NCI-H1436 treated with DMSO at 0.1 percent for 48 hours (cell line): ENCODE measurements around the gene CNTFR.
"Not testable (repeated sequence)": the region's sequence is repeated elsewhere in the genome, so short reads cannot be mapped to it uniquely, and the experiment has no call there.

Source experiments
- DNase-seq: peaks from one replicate; lab custom pipeline; 2025; lab: John Stamatoyannopoulos, UW

The CNTFR gene

DNA sequence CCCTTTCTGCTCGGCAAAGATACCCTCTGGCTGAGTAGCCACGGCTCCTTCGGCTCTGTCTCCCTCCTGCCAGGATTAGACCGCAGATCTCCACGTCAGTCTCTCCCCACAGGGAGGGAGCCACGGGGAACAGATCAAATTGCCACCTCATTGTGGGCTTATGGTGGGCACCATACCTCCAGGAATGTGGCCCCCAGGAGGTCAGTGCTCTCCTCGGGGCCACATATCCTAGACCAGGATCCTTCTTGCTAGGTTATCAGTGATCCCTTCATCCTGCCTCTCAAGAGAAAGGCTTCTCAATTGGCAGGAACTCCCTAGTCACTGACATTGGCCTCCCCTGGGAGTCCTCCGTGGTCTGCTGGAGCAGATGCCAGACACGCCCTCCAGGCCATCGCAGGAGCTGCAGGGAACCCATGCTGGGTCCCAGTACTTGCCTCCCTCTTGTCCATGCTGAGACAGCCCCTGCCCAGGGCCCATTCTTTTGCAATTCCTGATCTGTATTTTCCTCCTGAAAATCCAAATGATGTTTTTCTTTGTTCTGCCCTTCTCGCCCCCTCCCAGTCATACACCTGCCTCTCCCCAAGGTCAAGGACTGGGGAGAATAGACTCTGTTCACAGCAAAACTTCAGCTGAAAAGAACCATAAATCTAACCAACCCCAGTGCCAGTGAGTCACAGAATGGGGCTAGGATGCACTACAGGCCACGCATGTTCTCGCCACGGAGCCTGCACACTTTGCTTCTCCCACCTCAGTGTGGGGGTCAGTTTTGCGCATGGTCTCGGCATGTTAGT lies 35.1 kb downstream of the CNTFR start:
- peak; percentile 48 for DNase-seq

DNA sequence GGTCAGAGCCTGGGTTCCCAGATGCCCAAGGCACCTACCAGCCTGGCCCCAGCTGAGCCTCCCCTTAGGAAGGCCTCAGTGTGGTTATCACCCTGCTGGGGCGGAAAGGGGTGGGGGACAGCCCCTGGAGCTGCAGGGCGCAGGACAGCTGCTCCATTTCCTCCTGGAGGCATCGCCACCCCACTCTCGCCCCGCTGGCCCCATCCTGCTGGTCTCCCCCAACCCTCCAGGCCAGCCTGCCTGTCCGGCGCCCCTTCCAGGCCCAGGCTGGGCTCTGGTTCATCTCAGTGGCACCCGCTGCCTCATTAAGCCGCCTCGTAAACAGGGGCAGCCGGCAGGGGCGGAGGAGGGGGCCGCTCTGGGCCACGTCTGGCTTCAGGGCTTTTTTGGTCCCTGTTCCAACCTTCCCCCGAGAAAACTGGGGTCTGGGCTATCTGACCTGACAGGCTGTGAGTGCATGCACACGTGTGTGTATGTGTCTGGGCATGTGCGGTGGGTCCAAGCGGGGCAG lies 36.0 kb downstream of the CNTFR start:
- DNase-seq = no peak

DNA sequence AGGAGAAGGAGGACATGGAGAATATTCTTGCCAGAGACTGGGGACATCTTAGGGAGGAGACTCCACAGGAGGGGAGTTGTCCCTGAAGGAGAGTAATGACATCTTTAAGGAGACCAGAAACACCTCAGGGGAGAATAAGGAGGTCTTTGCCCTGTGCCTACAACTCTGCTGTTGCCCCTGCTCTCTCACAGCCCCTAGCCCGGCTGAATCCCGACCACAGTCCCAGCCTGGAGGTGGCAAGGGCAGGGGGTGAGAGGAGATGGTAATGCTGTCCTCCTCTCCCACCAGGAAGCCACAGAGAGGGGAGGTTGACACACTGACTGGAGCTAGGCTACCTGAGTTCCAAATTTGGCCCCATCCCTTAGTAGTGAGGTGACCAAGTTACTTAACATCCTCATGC lies 36.5 kb downstream of the CNTFR start:
- no peak for DNase-seq

DNA sequence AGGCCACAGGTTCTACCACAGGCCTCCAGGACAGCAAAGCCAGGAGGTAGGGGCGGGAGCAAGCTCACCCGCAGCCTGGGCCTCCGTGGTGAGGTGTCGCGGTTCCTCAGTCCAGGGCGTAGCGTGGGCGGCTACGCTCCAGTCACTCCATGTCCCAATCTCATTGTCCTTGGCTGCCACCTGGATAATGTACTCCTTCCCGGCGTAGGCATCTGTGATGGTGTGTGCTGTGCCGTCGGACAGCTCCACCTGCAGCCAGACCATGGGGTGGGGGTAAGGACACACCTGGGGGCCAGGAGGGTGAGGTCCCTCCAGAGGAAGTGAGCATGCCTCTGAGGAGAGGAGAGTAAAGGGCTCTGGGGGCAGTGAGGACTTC lies 36.9 kb downstream of the CNTFR start:
- no peak for DNase-seq

DNA sequence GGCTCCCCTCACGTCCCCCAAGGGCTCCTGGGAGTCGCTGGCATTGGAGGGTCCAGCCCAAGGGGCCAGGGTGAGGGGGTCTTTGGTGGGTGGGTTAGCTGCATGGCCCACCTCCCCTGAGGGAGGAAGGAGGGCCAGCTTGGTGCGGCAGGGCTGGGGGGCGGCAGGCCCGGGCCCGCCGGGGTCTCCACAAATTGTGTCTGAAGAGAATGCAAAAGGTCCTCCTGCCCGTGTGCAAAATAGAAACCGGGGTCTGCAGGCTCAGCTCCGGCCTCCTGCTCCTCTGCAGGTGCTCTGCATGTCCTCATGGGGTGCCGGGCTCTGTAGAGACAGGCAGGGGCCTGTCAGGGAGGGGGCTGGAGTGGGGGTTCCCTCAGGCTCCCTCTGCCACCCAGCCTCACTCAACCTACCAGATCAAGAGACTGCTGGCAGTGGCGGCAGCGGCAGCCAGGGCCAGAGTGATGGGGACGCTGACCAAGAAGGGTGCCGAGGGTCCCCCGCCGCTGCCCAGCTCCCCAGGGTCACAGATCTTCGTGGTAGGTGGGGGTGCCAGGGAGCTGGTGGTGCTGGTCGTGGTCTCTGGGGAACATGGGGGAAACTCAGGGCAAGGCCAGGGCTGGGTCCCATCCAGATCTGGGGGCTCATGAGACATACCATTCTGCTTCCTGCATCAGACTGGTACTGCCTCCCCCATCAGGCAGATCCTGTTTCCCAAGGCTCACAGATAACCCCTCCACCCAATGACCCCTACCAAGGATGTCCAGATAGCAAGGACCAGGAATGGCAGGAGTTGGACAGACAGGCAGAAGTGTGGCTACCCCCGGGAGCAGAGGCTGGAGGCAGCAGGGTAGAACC lies 37.5 kb downstream of the CNTFR start:
- DNase-seq = no peak

DNA sequence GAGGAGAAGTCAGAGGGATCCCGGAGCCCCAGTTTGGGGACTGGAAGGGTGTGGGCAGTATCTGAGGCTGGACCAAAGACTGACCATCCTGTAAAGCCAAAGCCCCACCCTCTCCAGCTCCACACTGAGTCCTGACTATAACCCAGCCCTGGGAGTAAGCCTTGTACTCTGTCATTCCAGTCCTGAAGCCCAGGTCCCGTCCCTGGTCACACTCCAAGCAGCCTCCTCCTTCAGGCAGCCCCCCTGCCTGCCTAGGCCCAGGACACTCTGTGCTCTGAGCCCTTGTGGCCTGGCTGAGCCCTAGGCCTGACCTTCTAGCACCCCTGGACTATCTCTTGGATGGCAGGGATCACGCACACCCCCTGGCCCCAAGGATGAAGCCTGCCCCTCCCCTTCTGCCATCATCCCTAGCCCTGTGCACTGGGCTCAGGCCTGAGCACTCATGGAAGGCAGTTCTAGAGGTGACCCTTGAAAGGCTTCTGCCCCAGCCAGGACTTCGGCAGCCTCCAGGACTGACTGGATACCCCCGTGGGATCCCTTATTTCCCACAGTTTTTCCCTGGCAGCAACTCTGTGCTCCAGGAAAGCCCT lies 38.7 kb downstream of the CNTFR start:
- DNase-seq = no peak

DNA sequence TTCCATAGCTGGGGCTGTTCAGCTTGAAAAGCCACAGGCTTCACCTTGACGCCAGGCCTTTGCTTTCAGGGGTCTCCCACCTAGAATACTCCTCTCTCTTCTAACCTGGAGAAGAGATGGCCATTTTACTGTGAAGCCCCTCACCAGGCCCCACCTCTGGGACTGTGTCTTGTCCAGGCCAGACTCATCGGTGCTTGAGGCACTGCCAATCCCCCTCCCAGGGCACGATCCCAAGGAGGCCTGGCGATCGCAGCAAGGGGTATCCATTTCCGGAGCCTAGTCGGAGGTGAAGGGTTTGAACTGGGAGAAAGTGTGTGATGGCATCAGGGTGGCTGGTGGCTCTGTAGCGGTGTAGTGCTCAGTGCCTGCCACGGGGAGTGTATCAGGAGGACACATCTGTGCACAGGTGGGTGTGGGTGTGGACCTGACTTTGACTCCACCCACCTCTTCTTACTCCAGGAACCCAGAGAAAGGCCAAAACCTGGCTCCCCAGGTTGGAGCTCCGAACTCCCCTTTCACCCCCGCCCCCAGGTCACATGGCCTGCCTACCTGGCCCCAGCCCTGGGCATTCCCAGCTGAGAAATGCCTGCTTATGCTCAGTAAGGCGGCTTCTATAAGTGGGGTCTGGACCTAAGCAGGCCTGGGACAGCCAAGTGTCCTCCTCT lies 39.4 kb downstream of the CNTFR start:
- DNase-seq = no peak

DNA sequence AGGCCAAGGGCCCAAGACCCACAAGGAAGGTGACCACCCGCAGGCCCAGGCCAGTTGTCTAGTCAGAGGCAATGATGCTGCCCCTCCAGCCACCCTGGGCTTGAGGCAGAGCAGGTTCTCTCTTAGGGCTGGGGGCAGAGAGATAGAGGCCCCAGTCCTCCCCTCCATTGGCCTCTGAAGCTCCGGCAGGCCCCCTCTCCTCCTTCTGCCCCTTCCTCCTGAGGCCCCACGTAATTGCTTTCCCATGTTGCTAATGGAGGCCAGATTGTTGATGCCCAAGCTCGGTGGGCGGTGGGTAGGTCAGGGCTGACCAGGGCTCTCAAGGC lies 40.2 kb downstream of the CNTFR start:
- DNase-seq = no peak

DNA sequence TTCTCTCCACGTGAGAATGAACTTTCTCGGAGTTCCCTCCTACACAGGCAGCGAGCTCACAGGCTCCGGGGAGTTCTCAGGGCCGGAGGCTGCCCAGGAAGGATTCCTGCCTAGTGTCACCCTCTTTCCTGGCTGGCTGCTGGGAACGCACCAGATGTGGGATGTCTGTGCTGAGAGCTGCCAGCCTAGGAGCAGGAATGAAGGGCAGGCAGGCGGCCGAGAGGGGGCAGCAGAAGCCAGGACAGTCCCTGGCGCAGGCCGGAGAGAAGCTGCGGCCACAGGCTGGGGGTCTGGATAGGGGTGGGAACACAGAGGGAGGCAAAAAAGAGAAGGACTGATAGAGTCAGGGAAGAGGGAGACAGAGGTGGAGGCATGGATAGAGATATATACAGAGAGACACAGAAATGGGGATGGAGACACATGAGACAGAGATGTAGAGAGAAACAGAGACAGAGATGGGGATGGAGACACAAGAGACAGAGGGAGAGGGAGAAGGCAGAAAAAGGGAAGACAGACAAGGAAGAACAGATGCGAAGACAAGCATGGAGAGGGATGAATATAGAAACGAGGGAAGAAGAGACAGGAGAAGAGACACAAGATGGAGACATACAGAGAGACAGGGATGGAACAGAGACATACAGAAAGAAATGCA lies 41.4 kb downstream of the CNTFR start:
- no peak for DNase-seq

DNA sequence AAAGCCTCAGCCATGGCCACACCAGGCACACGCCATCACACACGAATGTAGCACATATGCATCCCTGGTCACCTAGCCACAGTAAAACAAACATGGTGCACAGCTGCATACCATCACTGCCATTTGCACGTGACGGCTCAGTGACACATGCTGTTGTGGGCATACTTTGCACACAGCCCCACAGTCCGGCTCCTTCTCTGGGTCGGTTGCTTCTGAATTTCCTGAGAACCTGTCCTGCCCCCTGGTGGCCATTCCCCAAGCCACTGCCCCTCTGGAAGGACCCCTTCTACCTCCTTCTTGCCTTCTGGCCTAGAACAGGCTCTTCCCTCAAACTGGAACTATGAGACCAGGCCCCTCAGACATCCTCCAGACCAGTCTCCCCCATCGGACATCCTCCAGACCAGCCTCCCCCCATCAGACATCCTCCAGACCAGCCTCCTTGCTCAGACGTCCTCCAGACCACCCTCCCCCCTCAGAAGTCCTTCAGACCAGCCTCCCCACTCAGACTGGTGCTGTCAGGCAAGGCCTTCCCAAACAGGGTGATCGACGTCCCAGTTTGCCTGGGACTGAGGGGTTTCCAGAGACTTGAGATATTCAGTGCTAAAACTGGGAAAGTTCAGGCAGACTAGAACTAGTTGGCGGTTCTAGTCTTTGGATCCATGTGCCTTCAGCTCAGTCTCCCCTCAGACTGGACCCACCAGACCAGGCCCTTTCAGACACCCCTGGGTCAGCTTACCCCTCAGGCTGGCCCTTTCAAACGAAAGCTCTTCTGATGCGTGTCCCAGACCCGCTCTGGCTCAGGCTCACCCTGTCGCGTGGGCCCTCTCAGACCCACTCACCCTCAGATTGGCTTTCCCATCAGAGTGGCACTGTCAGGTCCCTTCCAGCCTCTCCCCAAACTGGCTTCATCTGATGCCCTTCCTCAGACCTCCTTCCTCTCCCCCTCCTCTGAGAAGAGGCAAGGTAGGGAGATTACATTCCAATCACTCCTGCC lies 42.4 kb downstream of the CNTFR start:
- DNase-seq = no peak

DNA sequence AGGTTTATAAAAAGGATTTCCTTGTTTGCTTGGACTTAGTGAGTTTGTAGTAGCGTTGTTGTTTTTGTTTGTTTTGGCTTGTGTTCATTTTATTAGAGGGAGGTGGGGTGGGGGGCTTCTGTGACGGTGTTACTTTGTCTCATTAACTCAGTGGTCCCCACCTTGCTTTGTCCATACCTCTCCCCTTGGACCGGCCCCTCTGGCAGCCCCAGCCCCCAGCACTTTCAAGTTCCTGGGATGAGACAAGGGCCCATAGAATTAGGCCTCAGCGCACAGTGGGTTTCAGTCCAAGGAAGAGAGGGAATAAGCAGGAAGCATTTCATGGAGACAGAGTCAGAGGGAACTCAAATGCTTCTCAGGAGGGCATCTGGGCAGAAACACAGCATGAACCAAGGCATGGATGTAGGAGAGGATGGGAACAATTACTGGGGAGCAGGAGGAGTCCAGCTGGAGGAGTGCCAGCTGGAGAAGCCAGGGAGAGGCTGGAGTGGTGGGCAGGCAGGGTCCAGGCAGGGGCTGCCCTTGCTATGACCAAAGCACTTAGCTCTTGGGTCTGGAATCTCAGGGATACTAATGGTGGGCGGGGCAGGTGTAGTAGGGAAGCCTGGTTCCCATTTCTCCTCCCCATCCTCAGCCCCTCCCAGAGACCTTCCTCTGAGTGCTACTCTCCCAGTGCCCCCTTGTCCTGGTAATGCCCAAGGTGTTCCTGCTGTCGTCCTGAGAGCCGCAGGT lies 43.3 kb downstream of the CNTFR start:
- no peak for DNase-seq

DNA sequence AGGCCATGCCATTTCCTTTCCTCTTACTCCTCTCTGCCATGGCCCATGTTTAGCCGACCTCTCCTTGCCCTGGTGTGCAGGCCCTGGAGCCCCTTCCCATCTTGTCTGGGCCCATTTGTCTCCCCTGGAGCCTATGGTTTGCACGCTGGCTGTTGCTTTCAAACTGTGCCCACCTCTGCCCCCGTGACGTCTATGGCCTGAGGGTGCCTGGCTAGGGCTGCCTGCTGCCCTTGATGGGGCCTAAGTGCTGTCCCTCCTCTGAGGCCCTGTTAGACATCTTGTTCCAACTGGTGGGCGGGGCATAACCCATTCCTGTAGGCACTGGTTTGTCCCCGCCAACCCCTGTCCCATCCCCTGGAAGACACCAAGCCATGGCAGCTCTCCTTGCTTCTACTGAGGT lies 44.0 kb downstream of the CNTFR start:
- no peak for DNase-seq

DNA sequence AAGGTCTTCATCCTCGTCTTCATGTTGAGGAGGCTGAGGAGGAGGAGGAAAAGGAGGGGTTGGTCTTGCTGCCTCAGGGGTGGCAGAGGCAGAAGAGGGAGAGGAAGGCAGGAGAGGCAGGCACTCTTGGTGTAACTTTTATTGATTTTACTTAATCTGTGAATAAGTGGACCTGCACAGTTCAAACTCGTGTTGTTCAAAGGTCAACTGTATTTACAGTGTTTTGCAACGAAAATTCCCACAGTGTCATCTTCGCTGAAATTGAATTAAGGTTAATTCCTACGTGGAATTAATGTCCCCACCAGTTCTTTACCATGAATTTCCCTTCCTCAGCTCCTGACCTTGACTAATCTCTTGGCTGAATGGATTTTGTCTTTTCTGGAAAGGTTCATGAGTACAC lies 45.5 kb downstream of the CNTFR start:
- no peak for DNase-seq

DNA sequence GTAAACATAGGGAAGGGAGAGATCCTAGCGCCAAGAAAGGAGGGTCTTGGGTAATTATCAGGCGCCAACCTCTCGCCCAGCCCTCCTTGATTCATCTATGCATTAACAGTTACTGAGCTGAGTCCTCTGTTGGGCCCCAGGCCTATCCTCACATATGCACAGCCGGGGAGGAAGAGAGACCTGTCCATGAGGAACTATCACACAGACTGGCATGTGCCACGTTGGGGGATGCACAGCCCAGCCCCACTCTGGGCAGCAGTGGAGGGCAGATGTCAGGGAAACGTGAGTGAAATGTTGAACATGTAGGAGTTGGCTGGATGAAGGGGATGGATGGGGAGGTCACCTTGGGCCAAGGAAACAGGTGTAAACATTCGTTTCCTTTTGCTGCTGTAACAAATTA lies 48.0 kb downstream of the CNTFR start:
- DNase-seq = no peak

DNA sequence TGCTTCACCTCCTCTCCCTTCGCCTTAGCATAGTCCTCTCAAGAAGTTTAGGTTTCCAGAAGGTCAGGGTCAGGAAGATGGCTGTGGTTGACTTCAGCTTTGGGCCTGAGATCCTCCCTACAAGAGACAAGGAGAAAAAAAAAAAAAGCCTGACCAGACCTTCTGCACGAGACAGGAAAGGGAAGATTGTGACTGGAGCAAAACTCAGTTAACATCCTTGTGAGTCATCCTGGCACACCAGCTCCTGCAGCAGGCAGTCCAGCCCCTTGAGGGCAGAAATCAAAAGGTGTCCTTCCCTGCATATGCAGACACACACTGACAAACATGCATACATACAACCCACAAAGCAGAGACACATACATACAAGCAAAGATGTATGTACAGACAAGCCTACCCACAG lies 48.7 kb downstream of the CNTFR start:
- no peak for DNase-seq

DNA sequence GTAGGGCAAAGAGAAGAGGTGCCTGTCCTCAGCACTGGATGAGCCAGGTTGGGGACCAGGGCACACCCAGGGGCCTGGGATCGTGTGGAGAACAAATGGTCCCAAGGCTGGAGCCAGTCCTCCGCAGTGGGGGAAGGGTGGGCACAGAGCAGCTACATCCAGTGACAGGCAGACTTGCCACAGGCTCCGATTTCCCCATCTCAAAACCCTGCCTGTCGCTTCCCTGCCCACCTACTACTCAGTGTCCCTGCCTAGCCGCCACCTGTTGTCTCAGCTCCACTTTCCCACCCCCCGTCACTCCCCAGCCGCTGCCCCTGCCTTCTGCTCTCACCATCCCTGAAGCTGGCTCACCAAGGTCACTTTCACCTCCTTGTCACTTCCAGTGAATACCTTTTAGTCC lies 52.8 kb downstream of the CNTFR start:
- DNase-seq = no peak

DNA sequence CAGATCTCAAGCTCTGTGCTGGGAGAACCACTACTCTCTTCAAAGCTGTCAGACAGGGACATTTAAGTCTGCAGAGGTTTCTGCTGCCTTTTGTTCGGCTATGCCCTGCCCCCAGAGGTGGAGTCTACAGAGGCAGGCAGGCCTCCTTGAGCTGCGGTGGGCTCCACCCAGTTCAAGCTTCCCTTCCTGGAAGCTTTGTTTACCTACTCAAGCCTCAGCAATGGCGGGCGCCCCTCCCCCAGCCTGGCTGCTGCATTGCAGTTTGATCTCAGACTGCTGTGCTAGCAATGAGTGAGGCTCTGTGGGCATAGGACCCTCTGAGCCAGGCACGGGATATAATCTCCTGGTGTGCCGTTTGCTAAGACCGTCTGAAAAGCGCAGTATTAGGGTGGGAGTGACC lies 57.5 kb downstream of the CNTFR start:
- DNase-seq = not testable (repeated sequence)

DNA sequence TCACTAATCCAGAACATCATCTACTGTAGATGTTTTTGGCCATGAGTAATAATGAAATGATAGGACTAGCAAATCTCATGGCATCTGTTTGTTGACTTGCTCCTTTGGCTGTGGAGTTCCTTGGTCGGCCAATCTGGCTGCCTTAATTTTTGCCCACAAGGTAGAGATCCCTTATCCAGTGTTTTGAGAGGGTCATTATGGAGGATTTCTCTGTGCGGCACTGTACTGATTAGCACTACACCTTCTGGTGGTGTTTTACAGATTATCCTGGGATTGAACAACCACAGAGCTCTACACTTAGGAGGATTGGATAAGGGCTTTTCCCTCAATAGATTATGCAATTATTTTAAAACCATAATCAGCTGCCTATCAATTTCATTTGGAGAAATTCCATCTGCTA lies 63.5 kb downstream of the CNTFR start:
- no peak for DNase-seq

DNA sequence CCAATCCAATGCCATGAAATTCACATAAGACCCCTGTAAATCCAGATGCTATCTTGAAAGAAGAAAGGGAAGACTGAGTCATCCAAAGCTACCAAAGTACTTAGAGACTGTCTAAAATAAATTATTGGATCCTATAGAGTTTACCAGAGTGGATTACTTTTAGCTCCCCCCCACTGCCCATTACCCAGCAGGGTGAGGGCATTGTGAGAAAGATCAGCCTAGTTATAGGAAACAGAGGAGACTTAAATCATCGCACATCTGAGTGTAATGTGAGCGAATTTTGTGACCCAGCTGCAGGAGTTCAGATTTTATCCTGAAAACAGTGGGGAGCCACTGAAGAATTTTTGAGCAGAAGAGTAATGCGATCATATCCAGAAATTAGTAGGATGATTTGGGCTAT lies 65.2 kb downstream of the CNTFR start:
- no peak for DNase-seq
